CD8-positive, alpha-beta memory T cell (primary cell): ENCODE measurements around the gene MMP20. TPM values are rescaled to one million over a fixed set of nuclear protein-coding genes. Genes with fewer than 3 reads are reported as not detected.
A peak's percentile ranks its signal among the peaks of the same experiment; 100 is the strongest.

Experiments used
- CTCF ChIA-PET: fragments of 350-600 bp; sonication (Branson Sonifier 250); formaldehyde crosslinking; loops from one replicate; lab custom pipeline; 2021; ENCODE audit warnings: antibody characterized with exemption; lab: Charles Lee
- POLR2A ChIA-PET: fragments of 350-600 bp; sonication (Branson Sonifier 250); formaldehyde crosslinking; loops from one replicate; lab custom pipeline; 2021; ENCODE audit warnings: antibody characterized with exemption; lab: Charles Lee
- DNase-seq, 5 donors: peaks; one replicate each; pipeline versions ENCODE4 v3.0.0 to v3.0.0-alpha.2; 2020 to 2022; ENCODE audit warnings: mixed read lengths in 1 of 5
- H3K27ac ChIP-seq: one replicate; pipeline ENCODE4 v1.7.0; 2013; ENCODE audit warnings: low read depth, mild to moderate bottlenecking, low read length, moderate library complexity
- H3K27me3 ChIP-seq: 2 replicates; pipeline ENCODE4 v1.7.0; 2013; ENCODE audit warnings: low read length, mild to moderate bottlenecking; ENCODE audit not compliant: insufficient read depth, poor library complexity, severe bottlenecking
- H3K36me3 ChIP-seq: 2 replicates; pipeline ENCODE4 v1.7.0; 2013; ENCODE audit warnings: mild to moderate bottlenecking, low read length, moderate library complexity; ENCODE audit not compliant: insufficient read depth
- H3K4me1 ChIP-seq: 2 replicates; pipeline ENCODE4 v1.7.0; 2013; ENCODE audit warnings: mild to moderate bottlenecking, low read length, moderate library complexity; ENCODE audit not compliant: insufficient read depth
- H3K4me3 ChIP-seq: 2 replicates; pipeline ENCODE4 v1.7.0; 2013; ENCODE audit warnings: mild to moderate bottlenecking, low read length
- H3K9me3 ChIP-seq: 2 replicates; pipeline ENCODE4 v1.7.0; 2013; ENCODE audit warnings: mild to moderate bottlenecking, low read length
- H3K27ac Mint-ChIP-seq, 8 donors: one replicate each; pipeline ENCODE4 v1.8.0; 2020 to 2021; ENCODE audit warnings: mixed read lengths in 8 of 8, mild to moderate bottlenecking in 6 of 8, inconsistent platforms in 3 of 8, moderate library complexity in 3 of 8
- H3K27me3 Mint-ChIP-seq, 2 donors: one replicate each; pipeline ENCODE4 v1.8.0; 2020 to 2021; ENCODE audit warnings: mixed read lengths in 2 of 2, mild to moderate bottlenecking in 1 of 2, moderate library complexity in 1 of 2
- H3K36me3 Mint-ChIP-seq, 3 donors: one replicate each; pipeline ENCODE4 v1.8.0; 2020 to 2021; ENCODE audit warnings: mixed read lengths in 3 of 3, inconsistent platforms in 1 of 3, mild to moderate bottlenecking in 1 of 3
- H3K4me1 Mint-ChIP-seq, 3 donors: one replicate each; pipeline ENCODE4 v1.8.0; 2020 to 2021; ENCODE audit warnings: mixed read lengths in 3 of 3, inconsistent platforms in 1 of 3, mild to moderate bottlenecking in 1 of 3
- H3K4me3 Mint-ChIP-seq, 7 donors: one replicate each; pipeline ENCODE4 v1.8.0; 2020 to 2021; ENCODE audit warnings: mixed read lengths in 7 of 7, mild to moderate bottlenecking in 6 of 7, moderate library complexity in 4 of 7, inconsistent platforms in 2 of 7
- H3K9me3 Mint-ChIP-seq, 5 donors: one replicate each; pipeline ENCODE4 v1.8.0; 2020 to 2022; ENCODE audit warnings: mixed read lengths in 5 of 5, mild to moderate bottlenecking in 3 of 5, moderate library complexity in 2 of 5, inconsistent platforms in 1 of 5
- polyA plus RNA-seq: library from polyadenylated mRNA; unstranded; fragments of 300-500 nt; fragmentation: Illumina TruSeq; gene quantifications from one replicate; pipeline ENCODE4 v1.2.3, GENCODE V29; 2021
- total RNA-seq, 2 experiments: library from RNA; stranded (reverse); gene quantifications; one replicate each; pipeline ENCODE4 v1.2.3, GENCODE V29; 2021

MMP20 gene
- total and polyA plus RNA-seq, 3 experiments from 2014 or later, result not detected

- Mint-ChIP-seq H3K27ac (no peak overlapping the region), H3K9me3 (peaks cover 0 to 11% (median 5%) of the 10 kb centered on the region in 5 donors), H3K36me3 (peaks cover 0 to 10% (median 0%) of the 10 kb centered on the region in 3 donors), H3K27me3 (peaks cover 0 to 7% of the 10 kb centered on the region in 2 donors), H3K4me3 (no peak overlapping the region), H3K4me1 (no peaks in the 10 kb centered on the region)
- Histone ChIP-seq H3K36me3 (no peaks in the 10 kb centered on the region), H3K9me3 (no peaks in the 10 kb centered on the region), H3K27me3 (no peaks in the 10 kb centered on the region), H3K4me3 (no peak overlapping the region), H3K4me1 (no peaks in the 10 kb centered on the region), H3K27ac (no peak overlapping the region)
- POLR2A ChIA-PET, result no interaction called here
- no peak for DNase-seq
- CTCF ChIA-PET, result no interaction called here
Measured at GRCh38 chr11:102590276-102591049, 34.7 kb downstream of the MMP20 start.

GRCh38 chr11:102589047-102589459 is 36.1 kb downstream of the MMP20 start:
- no peak overlapping the region for H3K4me3 Mint-ChIP-seq
- Histone ChIP-seq H3K4me1 (no peaks in the 10 kb centered on the region), H3K27me3 (no peaks in the 10 kb centered on the region), H3K27ac (no peak overlapping the region), H3K4me3 (no peak overlapping the region), H3K36me3 (no peaks in the 10 kb centered on the region), H3K9me3 (no peaks in the 10 kb centered on the region)
- peaks cover 0 to 7% of the 10 kb centered on the region in 2 donors for H3K27me3 Mint-ChIP-seq
- CTCF ChIA-PET, result no interaction called here
- H3K27ac Mint-ChIP-seq, result no peak overlapping the region
- H3K9me3 Mint-ChIP-seq, result peaks cover 0 to 11% (median 9%) of the 10 kb centered on the region in 5 donors
- DNase-seq, result no peak
- H3K36me3 Mint-ChIP-seq, result peaks cover 0 to 21% (median 0%) of the 10 kb centered on the region in 3 donors
- POLR2A ChIA-PET, result no interaction called here
- H3K4me1 Mint-ChIP-seq, result no peaks in the 10 kb centered on the region

GRCh38 chr11:102587722-102588121 is 37.4 kb downstream of the MMP20 start:
- H3K9me3 Mint-ChIP-seq, result peaks cover 0 to 11% (median 9%) of the 10 kb centered on the region in 5 donors
- POLR2A ChIA-PET, result no interaction called here
- CTCF ChIA-PET, result no interaction called here

GRCh38 chr11:102583141-102583873 is 41.8 kb downstream of the MMP20 start:
- H3K9me3 Mint-ChIP-seq, result peaks cover 0 to 9% (median 5%) of the 10 kb centered on the region in 5 donors
- Histone ChIP-seq H3K36me3 (no peaks in the 10 kb centered on the region), H3K27ac (no peak overlapping the region), H3K4me3 (no peak overlapping the region), H3K27me3 (no peaks in the 10 kb centered on the region), H3K9me3 (no peaks in the 10 kb centered on the region), H3K4me1 (no peaks in the 10 kb centered on the region)
- ChIA-PET POLR2A (no interaction called here), CTCF (no interaction called here)
- H3K27me3 Mint-ChIP-seq, result no peaks in the 10 kb centered on the region
- DNase-seq, result no peak
- peaks cover 0 to 8% (median 2%) of the 10 kb centered on the region in 3 donors for H3K4me1 Mint-ChIP-seq
- no peak overlapping the region for H3K4me3 Mint-ChIP-seq
- H3K36me3 Mint-ChIP-seq, result peaks cover 0 to 15% (median 0%) of the 10 kb centered on the region in 3 donors
- H3K27ac Mint-ChIP-seq, result no peak overlapping the region

More at GRCh38 chr11:102587722-102588121, 37.4 kb downstream of the MMP20 start:
- Mint-ChIP-seq H3K36me3 (peaks cover 0 to 21% (median 0%) of the 10 kb centered on the region in 3 donors), H3K27ac (no peak overlapping the region), H3K4me1 (no peaks in the 10 kb centered on the region), H3K4me3 (no peak overlapping the region), H3K27me3 (peaks cover 0 to 7% of the 10 kb centered on the region in 2 donors)
- Histone ChIP-seq H3K27ac (no peak overlapping the region), H3K27me3 (no peaks in the 10 kb centered on the region), H3K9me3 (no peaks in the 10 kb centered on the region), H3K4me3 (no peak overlapping the region), H3K36me3 (no peaks in the 10 kb centered on the region), H3K4me1 (no peaks in the 10 kb centered on the region)
- DNase-seq, result no peak

- Mint-ChIP-seq H3K27ac (no peak overlapping the region), H3K9me3 (peaks cover 0 to 7% (median 4%) of the 10 kb centered on the region in 5 donors), H3K4me3 (no peak overlapping the region), H3K4me1 (peaks cover 6 to 16% (median 9%) of the 10 kb centered on the region in 3 donors), H3K27me3 (no peaks in the 10 kb centered on the region), H3K36me3 (peaks cover 0 to 11% (median 2%) of the 10 kb centered on the region in 3 donors)
- H3K27ac ChIP-seq, result no peak overlapping the region
- no peaks in the 10 kb centered on the region for H3K36me3 ChIP-seq
- H3K27me3 ChIP-seq, result no peaks in the 10 kb centered on the region
- no peaks in the 10 kb centered on the region for H3K9me3 ChIP-seq
- DNase-seq, result no peak
- peaks cover 5% of the 10 kb centered on the region for H3K4me1 ChIP-seq
- POLR2A ChIA-PET, result no interaction called here
- CTCF ChIA-PET, result no interaction called here
- H3K4me3 ChIP-seq, result no peak overlapping the region
Measured at GRCh38 chr11:102582140-102582539, 43.0 kb downstream of the MMP20 start.

GRCh38 chr11:102581066-102581465 is 44.1 kb downstream of the MMP20 start:
- POLR2A ChIA-PET, result no interaction called here
- H3K36me3 ChIP-seq, result no peaks in the 10 kb centered on the region
- no peaks in the 10 kb centered on the region for H3K27me3 ChIP-seq
- Mint-ChIP-seq H3K9me3 (peaks cover 0 to 5% (median 4%) of the 10 kb centered on the region in 5 donors), H3K4me1 (peaks cover 17 to 26% (median 19%) of the 10 kb centered on the region in 3 donors), H3K27ac (peak overlapping the region in 1 of 8 donors; percentile 20), H3K36me3 (peaks cover 0 to 15% (median 2%) of the 10 kb centered on the region in 3 donors), H3K4me3 (no peak overlapping the region), H3K27me3 (no peaks in the 10 kb centered on the region)
- no peak overlapping the region for H3K4me3 ChIP-seq
- peaks cover 16% of the 10 kb centered on the region for H3K4me1 ChIP-seq
- CTCF ChIA-PET, result interaction anchor here (1.2 kb wide), 1 partner anchor 23 kb away, joined by 3 read pairs; no protein-coding TSS in a partner anchor
- H3K27ac ChIP-seq, result no peak overlapping the region
- no peak for DNase-seq
- no peaks in the 10 kb centered on the region for H3K9me3 ChIP-seq

GRCh38 chr11:102580185-102580951 is 44.8 kb downstream of the MMP20 start:
- peaks cover 23 to 31% (median 25%) of the 10 kb centered on the region in 3 donors for H3K4me1 Mint-ChIP-seq
- DNase-seq, result no peak
- H3K9me3 Mint-ChIP-seq, result peaks cover 0 to 5% (median 4%) of the 10 kb centered on the region in 5 donors
- ChIA-PET POLR2A (no interaction called here), CTCF (interaction anchor here (1.2 kb wide), 1 partner anchor 22 kb away, joined by 3 read pairs; no protein-coding TSS in a partner anchor)
- peaks cover 20% of the 10 kb centered on the region for H3K4me1 ChIP-seq
- H3K9me3 ChIP-seq, result no peaks in the 10 kb centered on the region
- H3K27ac ChIP-seq, result no peak overlapping the region
- no peak overlapping the region for H3K4me3 ChIP-seq
- no peaks in the 10 kb centered on the region for H3K27me3 Mint-ChIP-seq
- H3K4me3 Mint-ChIP-seq, result no peak overlapping the region
- no peaks in the 10 kb centered on the region for H3K36me3 ChIP-seq
- peaks cover 0 to 22% (median 2%) of the 10 kb centered on the region in 3 donors for H3K36me3 Mint-ChIP-seq
- no peaks in the 10 kb centered on the region for H3K27me3 ChIP-seq
- H3K27ac Mint-ChIP-seq, result peak overlapping the region in 3 of 8 donors; percentile 12 to 40 (median 20)
